Measurements from ENCODE around the gene NDRG4.
"Not testable (repeated sequence)": the region's sequence is repeated elsewhere in the genome, so short reads cannot be mapped to it uniquely, and the experiment has no call there.

DNA sequence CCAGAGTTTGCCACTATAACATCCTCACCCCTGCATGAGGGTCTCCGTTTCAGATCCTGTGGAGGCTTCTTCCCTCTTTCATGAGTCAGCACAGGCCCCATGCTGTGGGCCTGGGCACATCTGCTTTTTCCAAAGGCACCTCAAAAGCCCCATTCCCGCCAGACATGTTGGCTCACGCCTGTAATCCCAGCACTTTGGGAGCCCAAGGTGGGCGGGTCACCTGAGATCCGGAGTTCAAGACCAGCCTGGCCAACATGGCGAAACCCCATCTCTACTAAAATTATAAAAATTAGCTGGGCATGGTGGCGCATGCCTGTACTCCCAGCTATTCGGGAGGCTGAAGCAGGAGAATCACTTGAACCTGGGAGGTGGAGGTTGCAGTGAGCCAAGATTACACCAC is 9.4 kb upstream of the NDRG4 start:
- TF ChIP-seq POLR2A (IDR thresholded peaks at IDR 0.05; ENCODE audit: low read depth, low read length); TAF1 (IDR thresholded peaks at IDR 0.05; ENCODE audit: low read depth, low read length); POLR2AphosphoS5 (IDR thresholded peaks at IDR 0.05; ENCODE audit: low read depth, low read length); PAX5 (IDR thresholded peaks at IDR 0.05; ENCODE audit: insufficient read depth, low read length, severe bottlenecking); POU2F2 (IDR thresholded peaks at IDR 0.05; ENCODE audit: low read depth, low read length); SPI1 (IDR thresholded peaks at IDR 0.05; ENCODE audit: low read depth, low read length): not testable (repeated sequence)
